Erythroblast (primary cell): ENCODE data around the gene SLC25A10.

Experiments
- GATA1 ChIP-seq: IDR thresholded peaks from 2 replicates; pipeline ENCODE4 v1.6.1; 2011; ENCODE audit warnings: low read depth, mild to moderate bottlenecking, control low read depth, low read length, moderate library complexity
- POLR2A ChIP-seq: IDR thresholded peaks from 2 replicates; pipeline ENCODE4 v1.6.1; 2011; ENCODE audit warnings: mild to moderate bottlenecking, low read length

- TF ChIP-seq POLR2A (no peak), GATA1 (no peak)
These were observed 20.5 kb upstream of the SLC25A10 start for GRCh38 chr17:81691608-81692007.
